ENCODE measurements around the gene ZNF382.
A peak's percentile ranks its signal among the peaks of the same experiment; 100 is the strongest.

Gene ZNF382

DNA sequence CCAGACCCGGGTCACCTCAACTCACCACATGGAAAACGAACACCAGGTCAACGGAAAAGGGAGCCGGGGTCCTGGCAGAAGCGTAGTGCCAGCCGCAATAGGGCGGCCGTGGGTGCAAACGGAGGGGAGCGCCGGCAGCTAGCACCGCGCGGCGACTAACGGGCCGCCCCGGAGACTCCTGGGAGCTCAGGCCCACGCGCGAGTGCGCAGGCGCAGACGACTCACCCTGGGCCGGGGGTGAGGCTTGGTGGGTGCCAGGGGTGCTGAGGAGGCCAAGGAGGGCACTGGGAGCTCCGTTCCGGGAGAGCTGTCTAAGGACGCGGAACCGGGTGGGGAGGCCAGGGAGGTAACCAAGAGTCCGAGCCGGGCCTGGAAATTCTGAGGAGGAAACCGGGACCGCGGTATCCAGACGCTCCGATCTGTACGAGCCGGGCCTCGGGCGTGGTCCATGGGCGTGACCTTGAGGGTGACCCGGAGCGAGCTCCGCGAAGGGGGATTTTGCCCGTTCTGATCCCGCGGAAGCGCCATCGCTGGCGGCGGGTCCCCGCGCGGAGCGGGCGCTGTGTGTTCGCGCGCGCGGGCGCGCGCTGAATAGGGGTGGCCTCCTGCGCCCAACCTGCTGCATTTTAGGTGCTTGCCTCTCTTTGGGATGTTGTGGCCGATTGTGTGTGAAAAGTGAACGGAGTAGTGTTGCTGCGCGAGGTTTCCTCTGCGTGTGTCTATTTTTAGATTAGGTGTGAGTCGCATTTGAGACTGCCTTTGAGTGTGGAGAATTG, at the start of gene ZNF382 (continued):
- TF ChIP-seq SCRT2 (tag by site-specific recombination; IDR thresholded peaks at IDR 0.05) (peak; percentile 93), ZFP37 (tag by site-specific recombination; IDR thresholded peaks at IDR 0.05) (no peak; the same call in none of the 2 replicates), ZXDB (tag by site-specific recombination; IDR thresholded peaks at IDR 0.05) (peak; percentile 80), ZNF629 (tag by site-specific recombination; IDR thresholded peaks at IDR 0.05) (no peak), ZNF830 (tag by site-specific recombination; IDR thresholded peaks at IDR 0.05; ENCODE audit: low read depth) (no peak), ZNF416 (tag by site-specific recombination; IDR thresholded peaks at IDR 0.05) (no peak; the same call in 1 of the 2 replicates), KLF7 (tag by site-specific recombination; IDR thresholded peaks at IDR 0.05; ENCODE audit: borderline replicate concordance) (peak; percentile 64), ZNF777 (tag by site-specific recombination; IDR thresholded peaks at IDR 0.05; ENCODE audit: borderline replicate concordance) (peak; percentile 95; the same call in 1 of the 2 replicates), ZNF585B (tag by site-specific recombination; IDR thresholded peaks at IDR 0.05) (peak; percentile 8), ZNF626 (tag by site-specific recombination; IDR thresholded peaks at IDR 0.05) (no peak), ZNF600 (tag by site-specific recombination; IDR thresholded peaks at IDR 0.05) (peak; percentile 6), GLI2 (tag by site-specific recombination; IDR thresholded peaks at IDR 0.05; ENCODE audit: borderline replicate concordance, low read depth) (no peak), IKZF3 (tag by site-specific recombination; IDR thresholded peaks at IDR 0.05) (peak; percentile 66), ZNF843 (tag by site-specific recombination; IDR thresholded peaks at IDR 0.05) (peak; percentile 11; the same call in 1 of the 2 replicates), ZNF175 (tag by site-specific recombination; IDR thresholded peaks at IDR 0.05) (no peak), HOXA7 (CRISPR knock-in tag; IDR thresholded peaks at IDR 0.05; ENCODE audit: borderline replicate concordance) (no peak), ZNF292 (tag by site-specific recombination; IDR thresholded peaks at IDR 0.05; ENCODE audit: borderline replicate concordance, low read depth) (no peak), ZNF184 (tag by site-specific recombination; IDR thresholded peaks at IDR 0.05) (peak; percentile 9; the same call in 1 of the 2 replicates), ZNF501 (tag by site-specific recombination; IDR thresholded peaks at IDR 0.05) (peak; percentile 96), REPIN1 (tag by site-specific recombination; IDR thresholded peaks at IDR 0.05; ENCODE audit: low read depth) (peak; percentile 18; the same call in 1 of the 2 replicates), HOXD13 (CRISPR knock-in tag; IDR thresholded peaks at IDR 0.05; ENCODE audit: borderline replicate concordance) (peak; percentile 11; the same call in 1 of the 2 replicates), ZNF654 (tag by site-specific recombination; IDR thresholded peaks at IDR 0.05; ENCODE audit: low read depth) (no peak)
- TF ChIP-seq, protein P1, sequence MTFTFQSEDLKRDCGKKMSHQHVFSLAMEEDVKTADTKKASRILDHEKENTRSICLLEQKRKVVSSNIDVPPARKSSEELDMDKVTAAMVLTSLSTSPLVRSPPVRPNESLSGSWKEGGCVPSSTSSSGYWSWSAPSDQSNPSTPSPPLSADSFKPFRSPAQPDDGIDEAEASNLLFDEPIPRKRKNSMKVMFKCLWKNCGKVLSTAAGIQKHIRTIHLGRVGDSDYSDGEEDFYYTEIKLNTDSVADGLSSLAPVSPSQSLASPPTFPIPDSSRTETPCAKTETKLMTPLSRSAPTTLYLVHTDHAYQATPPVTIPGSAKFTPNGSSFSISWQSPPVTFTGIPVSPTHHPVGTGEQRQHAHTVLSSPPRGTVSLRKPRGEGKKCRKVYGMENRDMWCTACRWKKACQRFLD (tag by site-specific recombination; IDR thresholded peaks at IDR 0.05): no peak
- TF ChIP-seq, protein P2, sequence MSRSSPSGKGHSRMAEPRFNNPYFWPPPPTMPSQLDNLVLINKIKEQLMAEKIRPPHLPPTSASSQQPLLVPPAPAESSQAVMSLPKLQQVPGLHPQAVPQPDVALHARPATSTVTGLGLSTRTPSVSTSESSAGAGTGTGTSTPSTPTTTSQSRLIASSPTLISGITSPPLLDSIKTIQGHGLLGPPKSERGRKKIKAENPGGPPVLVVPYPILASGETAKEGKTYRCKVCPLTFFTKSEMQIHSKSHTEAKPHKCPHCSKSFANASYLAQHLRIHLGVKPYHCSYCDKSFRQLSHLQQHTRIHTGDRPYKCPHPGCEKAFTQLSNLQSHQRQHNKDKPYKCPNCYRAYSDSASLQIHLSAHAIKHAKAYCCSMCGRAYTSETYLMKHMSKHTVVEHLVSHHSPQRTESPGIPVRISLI (tag by site-specific recombination; IDR thresholded peaks at IDR 0.05): no peak
- TF ChIP-seq, protein P3, sequence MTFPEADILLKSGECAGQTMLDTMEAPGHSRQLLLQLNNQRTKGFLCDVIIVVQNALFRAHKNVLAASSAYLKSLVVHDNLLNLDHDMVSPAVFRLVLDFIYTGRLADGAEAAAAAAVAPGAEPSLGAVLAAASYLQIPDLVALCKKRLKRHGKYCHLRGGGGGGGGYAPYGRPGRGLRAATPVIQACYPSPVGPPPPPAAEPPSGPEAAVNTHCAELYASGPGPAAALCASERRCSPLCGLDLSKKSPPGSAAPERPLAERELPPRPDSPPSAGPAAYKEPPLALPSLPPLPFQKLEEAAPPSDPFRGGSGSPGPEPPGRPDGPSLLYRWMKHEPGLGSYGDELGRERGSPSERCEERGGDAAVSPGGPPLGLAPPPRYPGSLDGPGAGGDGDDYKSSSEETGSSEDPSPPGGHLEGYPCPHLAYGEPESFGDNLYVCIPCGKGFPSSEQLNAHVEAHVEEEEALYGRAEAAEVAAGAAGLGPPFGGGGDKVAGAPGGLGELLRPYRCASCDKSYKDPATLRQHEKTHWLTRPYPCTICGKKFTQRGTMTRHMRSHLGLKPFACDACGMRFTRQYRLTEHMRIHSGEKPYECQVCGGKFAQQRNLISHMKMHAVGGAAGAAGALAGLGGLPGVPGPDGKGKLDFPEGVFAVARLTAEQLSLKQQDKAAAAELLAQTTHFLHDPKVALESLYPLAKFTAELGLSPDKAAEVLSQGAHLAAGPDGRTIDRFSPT (tag by site-specific recombination; IDR thresholded peaks at IDR 0.05): peak; percentile 97
- TF ChIP-seq, protein P4, sequence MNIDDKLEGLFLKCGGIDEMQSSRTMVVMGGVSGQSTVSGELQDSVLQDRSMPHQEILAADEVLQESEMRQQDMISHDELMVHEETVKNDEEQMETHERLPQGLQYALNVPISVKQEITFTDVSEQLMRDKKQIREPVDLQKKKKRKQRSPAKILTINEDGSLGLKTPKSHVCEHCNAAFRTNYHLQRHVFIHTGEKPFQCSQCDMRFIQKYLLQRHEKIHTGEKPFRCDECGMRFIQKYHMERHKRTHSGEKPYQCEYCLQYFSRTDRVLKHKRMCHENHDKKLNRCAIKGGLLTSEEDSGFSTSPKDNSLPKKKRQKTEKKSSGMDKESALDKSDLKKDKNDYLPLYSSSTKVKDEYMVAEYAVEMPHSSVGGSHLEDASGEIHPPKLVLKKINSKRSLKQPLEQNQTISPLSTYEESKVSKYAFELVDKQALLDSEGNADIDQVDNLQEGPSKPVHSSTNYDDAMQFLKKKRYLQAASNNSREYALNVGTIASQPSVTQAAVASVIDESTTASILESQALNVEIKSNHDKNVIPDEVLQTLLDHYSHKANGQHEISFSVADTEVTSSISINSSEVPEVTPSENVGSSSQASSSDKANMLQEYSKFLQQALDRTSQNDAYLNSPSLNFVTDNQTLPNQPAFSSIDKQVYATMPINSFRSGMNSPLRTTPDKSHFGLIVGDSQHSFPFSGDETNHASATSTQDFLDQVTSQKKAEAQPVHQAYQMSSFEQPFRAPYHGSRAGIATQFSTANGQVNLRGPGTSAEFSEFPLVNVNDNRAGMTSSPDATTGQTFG (tag by site-specific recombination; IDR thresholded peaks at IDR 0.05; ENCODE audit: borderline replicate concordance): no peak
- TF ChIP-seq, protein P5, sequence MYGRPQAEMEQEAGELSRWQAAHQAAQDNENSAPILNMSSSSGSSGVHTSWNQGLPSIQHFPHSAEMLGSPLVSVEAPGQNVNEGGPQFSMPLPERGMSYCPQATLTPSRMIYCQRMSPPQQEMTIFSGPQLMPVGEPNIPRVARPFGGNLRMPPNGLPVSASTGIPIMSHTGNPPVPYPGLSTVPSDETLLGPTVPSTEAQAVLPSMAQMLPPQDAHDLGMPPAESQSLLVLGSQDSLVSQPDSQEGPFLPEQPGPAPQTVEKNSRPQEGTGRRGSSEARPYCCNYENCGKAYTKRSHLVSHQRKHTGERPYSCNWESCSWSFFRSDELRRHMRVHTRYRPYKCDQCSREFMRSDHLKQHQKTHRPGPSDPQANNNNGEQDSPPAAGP (tag by site-specific recombination; IDR thresholded peaks at IDR 0.05): peak; percentile 46
- TF ChIP-seq, protein P6, sequence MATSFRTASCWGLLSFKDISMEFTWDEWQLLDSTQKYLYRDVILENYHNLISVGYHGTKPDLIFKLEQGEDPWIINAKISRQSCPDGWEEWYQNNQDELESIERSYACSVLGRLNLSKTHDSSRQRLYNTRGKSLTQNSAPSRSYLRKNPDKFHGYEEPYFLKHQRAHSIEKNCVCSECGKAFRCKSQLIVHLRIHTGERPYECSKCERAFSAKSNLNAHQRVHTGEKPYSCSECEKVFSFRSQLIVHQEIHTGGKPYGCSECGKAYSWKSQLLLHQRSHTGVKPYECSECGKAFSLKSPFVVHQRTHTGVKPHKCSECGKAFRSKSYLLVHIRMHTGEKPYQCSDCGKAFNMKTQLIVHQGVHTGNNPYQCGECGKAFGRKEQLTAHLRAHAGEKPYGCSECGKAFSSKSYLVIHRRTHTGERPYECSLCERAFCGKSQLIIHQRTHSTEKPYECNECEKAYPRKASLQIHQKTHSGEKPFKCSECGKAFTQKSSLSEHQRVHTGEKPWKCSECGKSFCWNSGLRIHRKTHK (tag by site-specific recombination; IDR thresholded peaks at IDR 0.05): no peak

Data from HEK293 (cell line).